Right atrium auricular region (tissue), 2 donors: ENCODE results near the gene PRRX1. TPM values are rescaled to one million over a fixed set of nuclear protein-coding genes. Genes with fewer than 3 reads are reported as not detected.

Experiments
- DNase-seq: peaks from one replicate; pipeline ENCODE4 v3.0.0-alpha.2; 2019; ENCODE audit warnings: low spot score
- H3K27ac ChIP-seq, 2 donors: fragments of 200-600 bp; sonication (generic); 1 replicate in 1 of 2; 2 replicates in 1 of 2; pipeline ENCODE4 v1.5.1; 2016 to 2019
- H3K27me3 ChIP-seq, 2 donors: fragments of 200-600 bp; sonication (generic); one replicate each; pipeline versions ENCODE4 v1.5.1 to v1.6.0; 2017 to 2019
- H3K36me3 ChIP-seq: fragments of 200-600 bp; sonication (generic); one replicate; pipeline ENCODE4 v1.5.1; 2016
- H3K4me1 ChIP-seq, 2 donors: fragments of 200-600 bp; sonication (generic); one replicate each; pipeline versions ENCODE4 v1.5.1 to v1.6.0; 2017 to 2019
- H3K4me3 ChIP-seq, 2 donors: fragments of 200-600 bp; sonication (generic); 1 replicate in 1 of 2; 2 replicates in 1 of 2; pipeline ENCODE4 v1.5.1; 2017 to 2019; ENCODE audit warnings: mild to moderate bottlenecking in 1 of 2, moderate library complexity in 1 of 2
- H3K9me3 ChIP-seq, 2 donors: fragments of 200-600 bp; sonication (generic); one replicate each; pipeline ENCODE4 v1.5.1; 2019
- total RNA-seq, 2 donors: library from RNA; depleted of rRNA; stranded (reverse); fragments of >200 nt; gene quantifications; one replicate each; pipeline ENCODE4 v1.1.0, GENCODE V29; 2016
- TF ChIP-seq, protein P1 (sequence below), 2 donors: fragments of 200-600 bp; sonication (generic); IDR thresholded peaks; one replicate each; pipeline ENCODE4 v1.5.1; 2019; ENCODE audit warnings: antibody characterized with exemption in 2 of 2

Gene PRRX1
- total RNA-seq, 2 donors from 2014 or later = 23.9 to 55.1 TPM

DNA sequence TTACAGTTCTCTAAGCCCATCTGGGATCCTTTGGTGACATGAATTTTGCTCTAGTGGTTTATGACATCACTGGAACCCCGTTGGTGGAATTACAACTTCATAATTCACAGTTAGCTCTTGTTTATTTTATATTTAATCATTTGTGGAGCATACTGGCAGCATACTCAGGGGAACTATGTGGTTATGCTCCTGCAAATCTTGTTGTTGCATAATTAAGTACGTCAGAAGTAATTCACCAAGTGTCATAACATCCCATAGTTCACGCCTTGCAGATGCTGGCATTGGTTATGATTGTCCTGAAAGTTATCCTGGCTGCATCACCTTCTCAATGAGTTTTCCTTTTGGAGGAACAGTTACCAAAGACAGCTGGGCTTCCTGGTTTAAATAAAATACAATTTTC lies 16.5 kb downstream of the PRRX1 start:
- Histone ChIP-seq H3K27ac (peak overlapping the region in 1 of 2 donors; percentile 43), H3K27me3 (no peaks in the 10 kb centered on the region), H3K36me3 (no peaks in the 10 kb centered on the region), H3K4me1 (peaks cover 0 to 4% of the 10 kb centered on the region in 2 donors), H3K4me3 (no peak overlapping the region), H3K9me3 (no peaks in the 10 kb centered on the region)
- no peak for DNase-seq
- TF ChIP-seq, protein P1, sequence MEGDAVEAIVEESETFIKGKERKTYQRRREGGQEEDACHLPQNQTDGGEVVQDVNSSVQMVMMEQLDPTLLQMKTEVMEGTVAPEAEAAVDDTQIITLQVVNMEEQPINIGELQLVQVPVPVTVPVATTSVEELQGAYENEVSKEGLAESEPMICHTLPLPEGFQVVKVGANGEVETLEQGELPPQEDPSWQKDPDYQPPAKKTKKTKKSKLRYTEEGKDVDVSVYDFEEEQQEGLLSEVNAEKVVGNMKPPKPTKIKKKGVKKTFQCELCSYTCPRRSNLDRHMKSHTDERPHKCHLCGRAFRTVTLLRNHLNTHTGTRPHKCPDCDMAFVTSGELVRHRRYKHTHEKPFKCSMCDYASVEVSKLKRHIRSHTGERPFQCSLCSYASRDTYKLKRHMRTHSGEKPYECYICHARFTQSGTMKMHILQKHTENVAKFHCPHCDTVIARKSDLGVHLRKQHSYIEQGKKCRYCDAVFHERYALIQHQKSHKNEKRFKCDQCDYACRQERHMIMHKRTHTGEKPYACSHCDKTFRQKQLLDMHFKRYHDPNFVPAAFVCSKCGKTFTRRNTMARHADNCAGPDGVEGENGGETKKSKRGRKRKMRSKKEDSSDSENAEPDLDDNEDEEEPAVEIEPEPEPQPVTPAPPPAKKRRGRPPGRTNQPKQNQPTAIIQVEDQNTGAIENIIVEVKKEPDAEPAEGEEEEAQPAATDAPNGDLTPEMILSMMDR (IDR thresholded peaks at IDR 0.05) = no peak

DNA sequence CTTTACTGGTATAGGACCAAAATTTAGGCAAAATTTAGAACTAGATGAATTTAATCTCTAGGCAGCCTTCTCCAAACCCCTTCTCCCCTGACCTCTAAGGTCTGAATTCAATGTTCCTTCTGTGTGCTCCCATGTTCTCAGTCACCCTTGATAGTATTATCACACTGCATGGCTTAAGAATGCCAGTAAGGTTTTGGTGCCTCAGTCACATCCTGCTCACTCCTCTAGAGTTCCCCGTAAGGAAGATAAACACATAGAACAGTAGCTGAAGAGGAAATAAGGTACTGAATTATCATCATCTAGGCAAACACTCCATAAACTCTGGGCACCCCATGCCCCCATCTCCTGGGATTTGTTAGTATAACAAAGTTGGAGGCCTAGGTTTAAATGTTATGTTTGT lies 18.2 kb downstream of the PRRX1 start:
- TF ChIP-seq, protein P1 (IDR thresholded peaks at IDR 0.05) = no peak
- Histone ChIP-seq H3K36me3 (no peaks in the 10 kb centered on the region), H3K27ac (no peak overlapping the region)

DNA sequence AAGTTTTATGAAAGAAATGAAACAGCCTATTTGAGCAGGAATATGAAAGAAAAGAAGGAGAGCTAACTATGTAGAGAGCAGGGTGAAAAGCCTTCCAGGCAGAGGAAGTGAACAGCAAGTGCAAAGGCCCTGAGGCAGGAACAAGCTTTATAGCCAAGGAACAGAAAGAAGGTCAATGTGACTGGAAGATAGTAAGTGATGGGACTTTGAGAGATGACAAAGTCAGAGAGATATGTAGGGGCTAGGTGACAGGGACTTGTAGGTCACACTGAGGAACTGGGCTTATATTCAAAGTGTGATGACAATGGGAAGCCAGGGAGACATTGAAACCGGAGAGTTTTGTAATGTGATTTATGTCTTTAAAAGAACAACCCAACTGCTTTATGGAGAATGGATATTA lies 18.9 kb downstream of the PRRX1 start:
- no peaks in the 10 kb centered on the region for H3K36me3 ChIP-seq
- H3K9me3 ChIP-seq = no peaks in the 10 kb centered on the region
- TF ChIP-seq, protein P1 (IDR thresholded peaks at IDR 0.05) = no peak
- H3K4me3 ChIP-seq = no peak overlapping the region
- no peaks in the 10 kb centered on the region for H3K4me1 ChIP-seq
- no peak for DNase-seq
- no peak overlapping the region for H3K27ac ChIP-seq
- H3K27me3 ChIP-seq = no peaks in the 10 kb centered on the region

More for the DNA sequence above, 18.2 kb downstream of the PRRX1 start:
- no peak for DNase-seq
- H3K27me3 ChIP-seq = no peaks in the 10 kb centered on the region
- H3K4me1 ChIP-seq = no peaks in the 10 kb centered on the region
- no peaks in the 10 kb centered on the region for H3K9me3 ChIP-seq
- H3K4me3 ChIP-seq = no peak overlapping the region

DNA sequence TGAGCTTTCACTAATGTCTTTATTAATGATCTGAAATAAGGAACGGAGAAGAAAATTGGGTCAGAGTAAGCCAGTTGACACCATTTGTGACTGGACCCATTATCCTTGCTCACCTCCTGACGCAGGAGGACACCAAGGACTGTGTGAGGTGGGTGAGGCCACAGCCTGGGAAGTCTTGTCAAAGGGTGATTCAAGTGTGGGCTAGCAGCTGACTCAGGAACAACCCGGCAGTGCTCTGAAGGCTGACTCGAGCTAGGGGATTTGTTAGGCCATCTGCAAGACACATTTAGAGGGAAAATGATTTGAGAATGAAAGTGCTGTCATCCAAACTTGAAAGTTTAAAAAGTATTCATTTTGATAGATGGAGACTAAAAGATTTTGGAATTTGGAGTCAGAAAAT lies 21.2 kb downstream of the PRRX1 start:
- Histone ChIP-seq H3K36me3 (no peaks in the 10 kb centered on the region), H3K27me3 (no peaks in the 10 kb centered on the region), H3K27ac (no peak overlapping the region), H3K9me3 (no peaks in the 10 kb centered on the region), H3K4me1 (no peaks in the 10 kb centered on the region), H3K4me3 (no peak overlapping the region)
- DNase-seq = no peak
- TF ChIP-seq, protein P1 (IDR thresholded peaks at IDR 0.05) = no peak

DNA sequence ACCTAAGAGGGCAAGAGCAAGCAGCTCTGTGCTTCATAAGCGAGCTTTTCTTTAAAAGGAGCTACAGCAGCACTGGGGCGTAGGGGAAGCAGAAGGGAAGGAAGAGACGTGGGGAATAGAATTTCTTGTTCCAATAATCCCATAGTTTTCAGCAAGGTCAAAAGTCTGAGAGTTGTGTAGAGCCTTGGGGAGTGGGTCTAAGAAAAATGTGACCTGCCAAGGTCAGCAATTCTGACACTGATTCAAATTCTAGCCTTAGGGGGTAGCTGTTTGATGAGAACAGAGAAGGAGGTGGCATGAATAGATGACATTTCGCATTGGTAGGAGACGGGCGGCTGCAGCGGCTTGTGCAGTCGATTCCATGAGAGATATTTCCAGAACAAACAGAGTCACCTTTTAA lies 22.4 kb downstream of the PRRX1 start:
- no peak overlapping the region for H3K4me3 ChIP-seq
- no peaks in the 10 kb centered on the region for H3K9me3 ChIP-seq
- no peak for DNase-seq
- H3K27me3 ChIP-seq = no peaks in the 10 kb centered on the region
- no peak overlapping the region for H3K27ac ChIP-seq
- H3K36me3 ChIP-seq = no peaks in the 10 kb centered on the region
- no peaks in the 10 kb centered on the region for H3K4me1 ChIP-seq
- TF ChIP-seq, protein P1 (IDR thresholded peaks at IDR 0.05) = no peak

DNA sequence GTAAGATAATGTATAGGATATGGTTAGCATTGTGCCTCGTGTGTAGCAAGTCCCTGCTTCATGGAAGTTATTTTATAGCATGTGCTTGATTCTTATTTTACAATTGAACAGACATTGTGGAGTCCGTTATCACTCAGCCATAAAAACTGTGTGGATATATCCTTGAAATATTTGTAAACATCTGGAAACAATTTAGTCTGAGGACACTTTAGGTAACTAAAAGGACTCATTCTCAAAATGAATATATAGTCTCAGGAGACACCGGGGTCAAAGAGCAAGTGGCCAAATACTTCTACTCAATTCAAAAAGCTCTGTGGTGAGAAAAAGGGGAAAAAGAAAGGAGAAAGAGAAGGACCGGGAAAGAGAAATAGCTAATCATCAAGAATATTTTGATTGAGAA lies 23.7 kb downstream of the PRRX1 start:
- Histone ChIP-seq H3K27ac (no peak overlapping the region), H3K9me3 (no peaks in the 10 kb centered on the region), H3K36me3 (no peaks in the 10 kb centered on the region), H3K4me1 (peaks cover 0 to 1% of the 10 kb centered on the region in 2 donors), H3K4me3 (no peak overlapping the region), H3K27me3 (no peaks in the 10 kb centered on the region)
- DNase-seq = no peak
- TF ChIP-seq, protein P1 (IDR thresholded peaks at IDR 0.05) = no peak
